OCI-LY7 (cell line): ENCODE results near the gene PCK1. TPM values are rescaled to one million over a fixed set of nuclear protein-coding genes. Genes with fewer than 3 reads are reported as not detected.

Experiments used
- BruUV-seq: library from RNA; stranded (reverse); fragments of 400-500 nt; replicated peaks from 2 replicates; lab custom pipeline; 2021; lab: Mats Ljungman, UMichigan
- CTCF ChIA-PET: fragments of 300-600 bp; sonication (Branson Sonifier 250); formaldehyde crosslinking; loops from one replicate; lab custom pipeline; 2022; ENCODE audit warnings: antibody characterized with exemption; ENCODE audit not compliant: unreplicated experiment; lab: Charles Lee
- POLR2A ChIA-PET: fragments of 300-600 bp; sonication (Branson Sonifier 250); formaldehyde crosslinking; loops from one replicate; lab custom pipeline; 2022; ENCODE audit warnings: antibody characterized with exemption; lab: Charles Lee
- DNase-seq: peaks from one replicate; pipeline ENCODE4 v3.0.0-alpha.2; 2015; ENCODE audit warnings: low spot score
- H2AFZ ChIP-seq: fragments of 200-600 bp; sonication (generic), shearing (Covaris generic); 2 replicates; pipeline ENCODE4 v1.6.1; 2014; ENCODE audit warnings: mild to moderate bottlenecking, antibody characterized with exemption, low read length, moderate library complexity
- H3K27ac ChIP-seq: fragments of 200-600 bp; sonication (generic); 2 replicates; pipeline ENCODE4 v1.5.1; 2014; ENCODE audit warnings: mixed run types, low read depth, mild to moderate bottlenecking, moderate library complexity, low read length, inconsistent platforms; ENCODE audit not compliant: poor library complexity, severe bottlenecking
- H3K36me3 ChIP-seq: fragments of 200-600 bp; sonication (generic); 2 replicates; pipeline ENCODE4 v1.6.1; 2014; ENCODE audit warnings: mild to moderate bottlenecking, antibody characterized with exemption, low read length, moderate library complexity, mixed read lengths; ENCODE audit not compliant: insufficient read depth
- H3K4me1 ChIP-seq: fragments of 200-600 bp; sonication (generic); 2 replicates; pipeline ENCODE4 v1.5.1; 2014; ENCODE audit warnings: mild to moderate bottlenecking, low read length; ENCODE audit not compliant: insufficient read depth, poor library complexity, severe bottlenecking
- H3K4me2 ChIP-seq: fragments of 200-600 bp; sonication (generic); 2 replicates; pipeline ENCODE4 v1.6.1; 2014; ENCODE audit warnings: mild to moderate bottlenecking, low read length
- H3K4me3 ChIP-seq: fragments of 200-600 bp; sonication (generic); 2 replicates; pipeline ENCODE4 v1.5.1; 2014; ENCODE audit warnings: mild to moderate bottlenecking, low read depth, low read length; ENCODE audit not compliant: poor library complexity, severe bottlenecking
- H3K79me2 ChIP-seq: fragments of 200-600 bp; sonication (generic); 2 replicates; pipeline ENCODE4 v1.6.1; 2016; ENCODE audit warnings: low read depth, mild to moderate bottlenecking, low read length, moderate library complexity, mixed read lengths; ENCODE audit not compliant: insufficient read depth
- H3K9me2 ChIP-seq: fragments of 200-600 bp; sonication (generic); 2 replicates; pipeline ENCODE4 v1.6.1; 2016; ENCODE audit warnings: mild to moderate bottlenecking, low read length, mixed read lengths; ENCODE audit not compliant: insufficient read depth
- H3K9me3 ChIP-seq: fragments of 200-600 bp; sonication (generic); 2 replicates; pipeline ENCODE4 v1.6.1; 2014; ENCODE audit warnings: mild to moderate bottlenecking, mixed run types, low read length, mixed read lengths
- H4K20me1 ChIP-seq: fragments of 200-600 bp; sonication (generic); 2 replicates; pipeline ENCODE4 v1.6.1; 2014; ENCODE audit warnings: mild to moderate bottlenecking, antibody characterized with exemption, low read length, moderate library complexity, mixed read lengths; ENCODE audit not compliant: insufficient read depth
- EZH2phosphoT487 ChIP-seq: fragments of 200-600 bp; sonication (generic); IDR thresholded peaks from 2 replicates; pipeline ENCODE4 v1.6.1; 2018; ENCODE audit warnings: low read depth, borderline replicate concordance, mild to moderate bottlenecking, mixed run types, antibody characterized with exemption, low read length, moderate library complexity, mixed read lengths
- intact Hi-C: fragments of 100-400 bp; cut with micrococcal nuclease; formaldehyde crosslinking; loops from one replicate; pipeline ENCODE4 v1.10.0; 2022; ENCODE audit not compliant: unreplicated experiment
- total RNA-seq, 2 experiments: library from RNA; depleted of rRNA in 1 of 2; stranded (reverse); fragments of >200 nt in 1 of 2; shearing (Covaris generic) in 1 of 2; gene quantifications; 2 replicates each; pipeline ENCODE4 v1.2.3, GENCODE V29; 2014 to 2022
- TF ChIP-seq, protein P1 (sequence below): fragments of 200-600 bp; sonication (generic); conservative IDR thresholded peaks from 2 replicates; pipeline ENCODE4 v1.5.1; 2014; ENCODE audit warnings: mild to moderate bottlenecking, antibody characterized with exemption, low read length, moderate library complexity, mixed read lengths

The PCK1 gene
- total RNA-seq, 2 experiments from 2014 or later = 6.9 to 13.0 TPM

DNA sequence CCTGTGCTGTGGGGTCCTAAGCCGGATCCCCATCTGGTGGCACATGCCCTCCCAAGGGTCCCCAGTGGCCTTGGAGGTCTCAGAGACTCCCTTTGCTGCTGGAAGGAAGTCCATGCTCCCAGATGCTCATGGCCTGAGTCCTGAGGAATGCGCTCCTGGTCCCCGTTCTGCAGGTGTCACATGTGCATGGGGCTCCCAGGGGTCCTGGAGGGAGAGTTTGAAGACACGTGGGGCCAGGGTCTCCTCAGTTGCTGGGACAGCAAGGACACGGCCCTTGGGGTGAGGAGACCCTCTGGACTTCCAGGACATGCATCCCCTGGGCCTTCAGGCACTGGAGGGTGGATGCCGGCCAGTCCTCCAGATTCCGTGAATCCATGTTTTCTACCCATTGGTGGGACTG lies 47.6 kb downstream of the PCK1 start:
- no TSS peak for BruUV-seq
- Histone ChIP-seq H3K36me3 (no peaks in the 10 kb centered on the region), H3K4me1 (peaks cover 7% of the 10 kb centered on the region), H3K27ac (no peak overlapping the region), H3K4me3 (no peak overlapping the region), H3K9me2 (no peaks in the 10 kb centered on the region), H3K9me3 (no peaks in the 10 kb centered on the region), H3K79me2 (no peaks in the 10 kb centered on the region), H2AFZ (no peak overlapping the region), H4K20me1 (no peaks in the 10 kb centered on the region), H3K4me2 (no peak overlapping the region)
- POLR2A ChIA-PET = no interaction called here
- intact Hi-C loops = no loop called here
- no peak for DNase-seq
- TF ChIP-seq, protein P1, sequence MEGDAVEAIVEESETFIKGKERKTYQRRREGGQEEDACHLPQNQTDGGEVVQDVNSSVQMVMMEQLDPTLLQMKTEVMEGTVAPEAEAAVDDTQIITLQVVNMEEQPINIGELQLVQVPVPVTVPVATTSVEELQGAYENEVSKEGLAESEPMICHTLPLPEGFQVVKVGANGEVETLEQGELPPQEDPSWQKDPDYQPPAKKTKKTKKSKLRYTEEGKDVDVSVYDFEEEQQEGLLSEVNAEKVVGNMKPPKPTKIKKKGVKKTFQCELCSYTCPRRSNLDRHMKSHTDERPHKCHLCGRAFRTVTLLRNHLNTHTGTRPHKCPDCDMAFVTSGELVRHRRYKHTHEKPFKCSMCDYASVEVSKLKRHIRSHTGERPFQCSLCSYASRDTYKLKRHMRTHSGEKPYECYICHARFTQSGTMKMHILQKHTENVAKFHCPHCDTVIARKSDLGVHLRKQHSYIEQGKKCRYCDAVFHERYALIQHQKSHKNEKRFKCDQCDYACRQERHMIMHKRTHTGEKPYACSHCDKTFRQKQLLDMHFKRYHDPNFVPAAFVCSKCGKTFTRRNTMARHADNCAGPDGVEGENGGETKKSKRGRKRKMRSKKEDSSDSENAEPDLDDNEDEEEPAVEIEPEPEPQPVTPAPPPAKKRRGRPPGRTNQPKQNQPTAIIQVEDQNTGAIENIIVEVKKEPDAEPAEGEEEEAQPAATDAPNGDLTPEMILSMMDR = no peak
- no peak for TF ChIP-seq EZH2phosphoT487
- CTCF ChIA-PET = no interaction called here

DNA sequence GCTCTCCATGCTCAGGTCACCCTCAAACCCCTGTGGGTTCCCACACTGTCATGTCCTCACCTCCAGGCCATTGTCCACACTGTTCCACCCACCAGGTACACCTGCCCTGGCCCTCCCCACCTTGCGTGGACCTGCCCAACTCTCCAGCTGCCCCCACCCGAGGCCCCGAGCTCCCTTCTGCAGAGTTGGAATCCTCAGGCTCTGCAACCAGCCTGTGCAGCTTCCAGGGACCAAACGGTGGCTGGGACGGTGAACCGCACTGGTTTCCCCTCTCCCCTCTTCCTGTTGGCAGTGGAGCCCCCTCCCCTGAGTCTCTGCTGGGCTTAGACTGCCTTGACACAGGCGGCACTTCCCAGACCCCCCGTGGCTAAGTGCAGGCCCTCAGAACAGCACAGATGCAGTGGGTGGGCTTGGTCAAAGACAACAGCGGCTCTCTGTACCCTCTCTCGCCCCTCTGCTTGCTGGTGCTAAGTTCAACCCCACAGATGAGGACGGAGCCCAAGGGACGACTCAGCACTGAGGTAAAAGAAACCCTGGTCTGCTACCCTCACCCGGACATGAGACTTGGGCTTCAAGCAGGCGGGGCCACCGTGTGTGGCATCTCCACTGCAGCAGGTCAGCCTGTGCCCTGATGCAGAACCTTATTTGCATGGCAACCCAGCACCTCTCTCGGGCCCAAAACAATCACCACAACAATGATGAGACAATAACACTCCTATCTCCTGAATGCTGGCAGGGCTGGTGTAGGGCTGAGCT lies 48.4 kb downstream of the PCK1 start:
- Histone ChIP-seq H3K9me2 (no peaks in the 10 kb centered on the region), H3K4me2 (no peak overlapping the region), H3K27ac (no peak overlapping the region), H3K79me2 (no peaks in the 10 kb centered on the region), H3K4me3 (no peak overlapping the region), H4K20me1 (no peaks in the 10 kb centered on the region), H3K9me3 (no peaks in the 10 kb centered on the region), H3K4me1 (peaks cover 7% of the 10 kb centered on the region), H3K36me3 (no peaks in the 10 kb centered on the region), H2AFZ (no peak overlapping the region)
- ChIA-PET POLR2A (no interaction called here), CTCF (no interaction called here)
- BruUV-seq = no TSS peak
- no peak for DNase-seq
- TF ChIP-seq EZH2phosphoT487 = no peak
- TF ChIP-seq, protein P1 = no peak
- intact Hi-C loops = no loop called here

DNA sequence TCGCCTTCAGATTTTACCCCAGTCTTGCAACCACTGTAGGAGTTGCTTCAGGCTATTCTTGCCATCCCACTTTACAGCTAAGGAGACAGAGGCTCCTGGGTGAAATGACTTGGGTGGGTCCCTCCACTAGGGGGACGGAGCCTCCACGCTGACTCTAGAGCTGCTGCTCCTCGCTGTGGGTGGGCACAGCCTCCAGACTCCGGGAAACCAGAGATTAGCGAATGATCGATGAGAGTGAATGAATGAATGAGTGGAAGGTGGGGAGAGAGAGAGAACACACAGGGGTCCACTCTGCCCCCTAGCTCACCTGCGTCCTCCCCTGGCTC lies 48.9 kb downstream of the PCK1 start:
- CTCF ChIA-PET = interaction anchor here (0.6 kb wide), 1 partner anchor 238 kb away, joined by 4 read pairs; no protein-coding TSS in a partner anchor
- no TSS peak for BruUV-seq
- TF ChIP-seq EZH2phosphoT487 = no peak
- TF ChIP-seq, protein P1 = peak; percentile 64
- Histone ChIP-seq H4K20me1 (no peaks in the 10 kb centered on the region), H2AFZ (no peak overlapping the region), H3K4me2 (no peak overlapping the region), H3K79me2 (no peaks in the 10 kb centered on the region), H3K9me3 (no peaks in the 10 kb centered on the region), H3K4me1 (peaks cover 7% of the 10 kb centered on the region), H3K36me3 (no peaks in the 10 kb centered on the region), H3K4me3 (no peak overlapping the region), H3K9me2 (no peaks in the 10 kb centered on the region), H3K27ac (no peak overlapping the region)
- POLR2A ChIA-PET = no interaction called here
- DNase-seq = no peak
- intact Hi-C loops = no loop called here
